ENCODE measurements around the gene IMPDH2.
"Not testable (repeated sequence)": the region's sequence is repeated elsewhere in the genome, so short reads cannot be mapped to it uniquely, and the experiment has no call there.

The IMPDH2 gene

GRCh38 chr3:49013113-49013737 is 16.0 kb downstream of the IMPDH2 start:
- H2BK5ac ChIP-seq (ENCODE audit: low read length) = no peak overlapping the region
- peaks cover 11% of the 10 kb centered on the region in 2 donors for H3K4me1 ChIP-seq (ENCODE audit: control insufficient read depth in 2 of 2, insufficient read depth in 1 of 2, low read depth in 1 of 2, low read length in 2 of 2)
- peak overlapping the region; percentile 47 for H3K9ac ChIP-seq (ENCODE audit: low read depth, low read length, poor library complexity)
- no peak overlapping the region for H2BK15ac ChIP-seq (ENCODE audit: low read length)
- no peak overlapping the region for H3K23ac ChIP-seq (ENCODE audit: low read depth, low read length, poor library complexity)
- no peak overlapping the region for H3K4ac ChIP-seq (ENCODE audit: low read length)
- peaks cover 30% of the 10 kb centered on the region for H3K79me1 ChIP-seq (ENCODE audit: low read depth, low read length)
- H3K4me3 ChIP-seq (ENCODE audit: low read length in 2 of 2) = peak overlapping the region in 1 of 2 donors; percentile 38
- H2AK5ac ChIP-seq (ENCODE audit: low read depth, low read length) = no peak overlapping the region
- H4K8ac ChIP-seq (ENCODE audit: low read depth, low read length) = no peak overlapping the region
- no peak overlapping the region for H3K4me2 ChIP-seq (ENCODE audit: insufficient read depth, low read length, poor library complexity, severe bottlenecking)
- H3K9me3 ChIP-seq (replicated peaks in 1 of 2; ENCODE audit: control insufficient read depth in 2 of 2, insufficient read depth in 1 of 2, low read depth in 1 of 2, low read length in 2 of 2) = no peaks in the 10 kb centered on the region
- no peak overlapping the region for H2BK12ac ChIP-seq (ENCODE audit: low read length)
- H3K14ac ChIP-seq (ENCODE audit: low read length) = no peak overlapping the region
- WGBS, 2 donors (ENCODE audit: extremely low coverage in 2 of 2, insufficient read length in 2 of 2, insufficient replicate concordance in 1 of 2) = no CpG with 5 or more reads among the region's 19 CpGs
- H3K27me3 ChIP-seq (ENCODE audit: control insufficient read depth in 3 of 3, insufficient read depth in 3 of 3, low read depth in 1 of 3, low read length in 3 of 3) = no peaks in the 10 kb centered on the region
- peaks cover 57 to 83% of the 10 kb centered on the region in 2 donors for H3K36me3 ChIP-seq (replicated peaks in 1 of 2; ENCODE audit: control insufficient read depth in 2 of 2, insufficient read depth in 2 of 2, low read length in 2 of 2)
- H2AFZ ChIP-seq (ENCODE audit: low read length) = no peak overlapping the region
- H3K27ac ChIP-seq (replicated peaks; ENCODE audit: low read length) = no peak overlapping the region
- no peak overlapping the region for H4K91ac ChIP-seq (ENCODE audit: low read depth, low read length, poor library complexity)
- H3K18ac ChIP-seq (ENCODE audit: low read length) = no peak overlapping the region
- no peak for DNase-seq (ENCODE audit: low spot score)
- no peak overlapping the region for H2BK120ac ChIP-seq (ENCODE audit: low read depth, low read length)

GRCh38 chr3:49012441-49013017 is 16.7 kb downstream of the IMPDH2 start:
- Histone ChIP-seq H3K9me3 (replicated peaks in 1 of 2; ENCODE audit: control insufficient read depth in 2 of 2, insufficient read depth in 1 of 2, low read depth in 1 of 2, low read length in 2 of 2) (no peaks in the 10 kb centered on the region), H3K4me3 (ENCODE audit: low read length in 2 of 2) (no peak overlapping the region), H2AFZ (ENCODE audit: low read length) (no peak overlapping the region), H3K4ac (ENCODE audit: low read length) (no peak overlapping the region), H3K27ac (replicated peaks; ENCODE audit: low read length) (no peak overlapping the region), H2BK15ac (ENCODE audit: low read length) (no peak overlapping the region), H2BK120ac (ENCODE audit: low read depth, low read length) (no peak overlapping the region), H3K36me3 (replicated peaks in 1 of 2; ENCODE audit: control insufficient read depth in 2 of 2, insufficient read depth in 2 of 2, low read length in 2 of 2) (peaks cover 57 to 85% of the 10 kb centered on the region in 2 donors), H3K79me1 (ENCODE audit: low read depth, low read length) (peaks cover 32% of the 10 kb centered on the region), H3K27me3 (ENCODE audit: control insufficient read depth in 3 of 3, insufficient read depth in 3 of 3, low read depth in 1 of 3, low read length in 3 of 3) (no peaks in the 10 kb centered on the region), H4K8ac (ENCODE audit: low read depth, low read length) (peak overlapping the region; percentile 30), H3K14ac (ENCODE audit: low read length) (no peak overlapping the region), H2AK5ac (ENCODE audit: low read depth, low read length) (no peak overlapping the region), H4K91ac (ENCODE audit: low read depth, low read length, poor library complexity) (no peak overlapping the region), H2BK12ac (ENCODE audit: low read length) (no peak overlapping the region), H3K4me2 (ENCODE audit: insufficient read depth, low read length, poor library complexity, severe bottlenecking) (no peak overlapping the region), H3K4me1 (ENCODE audit: control insufficient read depth in 2 of 2, insufficient read depth in 1 of 2, low read depth in 1 of 2, low read length in 2 of 2) (peaks cover 10% of the 10 kb centered on the region in 2 donors), H3K18ac (ENCODE audit: low read length) (no peak overlapping the region), H3K9ac (ENCODE audit: low read depth, low read length, poor library complexity) (no peak overlapping the region), H3K23ac (ENCODE audit: low read depth, low read length, poor library complexity) (no peak overlapping the region), H2BK5ac (ENCODE audit: low read length) (no peak overlapping the region)
- WGBS, 2 donors (ENCODE audit: extremely low coverage in 2 of 2, insufficient read length in 2 of 2, insufficient replicate concordance in 1 of 2) = no CpG with 5 or more reads among the region's 17 CpGs
- DNase-seq (ENCODE audit: low spot score) = no peak

- peaks cover 31% of the 10 kb centered on the region for H3K79me1 ChIP-seq (ENCODE audit: low read depth, low read length)
- no peak overlapping the region for H2BK120ac ChIP-seq (ENCODE audit: low read depth, low read length)
- no peak overlapping the region for H3K14ac ChIP-seq (ENCODE audit: low read length)
- H3K4me1 ChIP-seq (ENCODE audit: control insufficient read depth in 2 of 2, insufficient read depth in 1 of 2, low read depth in 1 of 2, low read length in 2 of 2) = peaks cover 11 to 15% of the 10 kb centered on the region in 2 donors
- no peak overlapping the region for H3K4me2 ChIP-seq (ENCODE audit: insufficient read depth, low read length, poor library complexity, severe bottlenecking)
- no peak overlapping the region for H2AFZ ChIP-seq (ENCODE audit: low read length)
- no peak overlapping the region for H3K18ac ChIP-seq (ENCODE audit: low read length)
- H3K9ac ChIP-seq (ENCODE audit: low read depth, low read length, poor library complexity) = no peak overlapping the region
- H4K91ac ChIP-seq (ENCODE audit: low read depth, low read length, poor library complexity) = no peak overlapping the region
- no peak overlapping the region for H3K27ac ChIP-seq (replicated peaks; ENCODE audit: low read length)
- no peak for DNase-seq (ENCODE audit: low spot score)
- H2BK5ac ChIP-seq (ENCODE audit: low read length) = no peak overlapping the region
- H3K23ac ChIP-seq (ENCODE audit: low read depth, low read length, poor library complexity) = no peak overlapping the region
- WGBS, 2 donors (ENCODE audit: extremely low coverage in 2 of 2, insufficient read length in 2 of 2, insufficient replicate concordance in 1 of 2) = no CpG with 5 or more reads among the region's 3 CpGs
- H3K27me3 ChIP-seq (ENCODE audit: control insufficient read depth in 3 of 3, insufficient read depth in 3 of 3, low read depth in 1 of 3, low read length in 3 of 3) = no peaks in the 10 kb centered on the region
- no peaks in the 10 kb centered on the region for H3K9me3 ChIP-seq (replicated peaks in 1 of 2; ENCODE audit: control insufficient read depth in 2 of 2, insufficient read depth in 1 of 2, low read depth in 1 of 2, low read length in 2 of 2)
- no peak overlapping the region for H2AK5ac ChIP-seq (ENCODE audit: low read depth, low read length)
- peaks cover 34 to 57% of the 10 kb centered on the region in 2 donors for H3K36me3 ChIP-seq (replicated peaks in 1 of 2; ENCODE audit: control insufficient read depth in 2 of 2, insufficient read depth in 2 of 2, low read length in 2 of 2)
- H3K4ac ChIP-seq (ENCODE audit: low read length) = no peak overlapping the region
- H4K8ac ChIP-seq (ENCODE audit: low read depth, low read length) = no peak overlapping the region
- H2BK12ac ChIP-seq (ENCODE audit: low read length) = no peak overlapping the region
- no peak overlapping the region for H3K4me3 ChIP-seq (ENCODE audit: low read length in 2 of 2)
- no peak overlapping the region for H2BK15ac ChIP-seq (ENCODE audit: low read length)
Observed at GRCh38 chr3:49009396-49009795, 19.8 kb downstream of the IMPDH2 start.

GRCh38 chr3:49008627-49009026 is 20.6 kb downstream of the IMPDH2 start:
- H3K27ac ChIP-seq (replicated peaks; ENCODE audit: low read length); H3K23ac ChIP-seq (ENCODE audit: low read depth, low read length, poor library complexity); H2BK12ac ChIP-seq (ENCODE audit: low read length); H2BK15ac ChIP-seq (ENCODE audit: low read length); H3K27me3 ChIP-seq (ENCODE audit: control insufficient read depth in 3 of 3, insufficient read depth in 3 of 3, low read depth in 1 of 3, low read length in 3 of 3); H3K4ac ChIP-seq (ENCODE audit: low read length); H3K14ac ChIP-seq (ENCODE audit: low read length); H2BK120ac ChIP-seq (ENCODE audit: low read depth, low read length); H4K91ac ChIP-seq (ENCODE audit: low read depth, low read length, poor library complexity); H2AK5ac ChIP-seq (ENCODE audit: low read depth, low read length); H3K4me2 ChIP-seq (ENCODE audit: insufficient read depth, low read length, poor library complexity, severe bottlenecking); DNase-seq (ENCODE audit: low spot score); H2AFZ ChIP-seq (ENCODE audit: low read length); H2BK5ac ChIP-seq (ENCODE audit: low read length); H3K18ac ChIP-seq (ENCODE audit: low read length); H3K9ac ChIP-seq (ENCODE audit: low read depth, low read length, poor library complexity); H4K8ac ChIP-seq (ENCODE audit: low read depth, low read length); H3K9me3 ChIP-seq (replicated peaks in 1 of 2; ENCODE audit: control insufficient read depth in 2 of 2, insufficient read depth in 1 of 2, low read depth in 1 of 2, low read length in 2 of 2): not testable (repeated sequence)
- Histone ChIP-seq H3K79me1 (ENCODE audit: low read depth, low read length) (peaks cover 26% of the 10 kb centered on the region), H3K4me1 (ENCODE audit: control insufficient read depth in 2 of 2, insufficient read depth in 1 of 2, low read depth in 1 of 2, low read length in 2 of 2) (peaks cover 13 to 15% of the 10 kb centered on the region in 2 donors), H3K4me3 (ENCODE audit: low read length in 2 of 2) (peak overlapping the region; percentile 81 to 83), H3K36me3 (replicated peaks in 1 of 2; ENCODE audit: control insufficient read depth in 2 of 2, insufficient read depth in 2 of 2, low read length in 2 of 2) (peaks cover 26 to 49% of the 10 kb centered on the region in 2 donors)
- WGBS, 2 donors (ENCODE audit: extremely low coverage in 2 of 2, insufficient read length in 2 of 2, insufficient replicate concordance in 1 of 2) = no CpG with 5 or more reads among the region's 5 CpGs

Measured in neuronal stem cell (in vitro differentiated cells).